ENCODE data around the gene TRAPPC2L.

Gene TRAPPC2L

GRCh38 chr16:88861359-88861758 is 4.4 kb downstream of the TRAPPC2L start:
- DNase-seq, result no peak

- no peak for DNase-seq
Measured at GRCh38 chr16:88862968-88863367, 6.0 kb downstream of the TRAPPC2L start.

GRCh38 chr16:88863426-88863825 is 6.5 kb downstream of the TRAPPC2L start:
- DNase-seq, result no peak

GRCh38 chr16:88864099-88864498 is 7.2 kb downstream of the TRAPPC2L start:
- no peak for DNase-seq

GRCh38 chr16:88864521-88864920 is 7.6 kb downstream of the TRAPPC2L start:
- DNase-seq, result no peak

GRCh38 chr16:88865310-88865709 is 8.4 kb downstream of the TRAPPC2L start:
- DNase-seq, result no peak

GRCh38 chr16:88865742-88866141 is 8.8 kb downstream of the TRAPPC2L start:
- DNase-seq, result no peak

- DNase-seq, result no peak
Measured at GRCh38 chr16:88866151-88866920, 9.4 kb downstream of the TRAPPC2L start, which contains the start of gene PABPN1L. Gene PABPN1L, minus strand, starts transcription at chr16:88866660. Its CDS starts 54 bp downstream, at chr16:88866606.

GRCh38 chr16:88867581-88868246 is 10.8 kb downstream of the TRAPPC2L start:
- no peak for DNase-seq

GRCh38 chr16:88868974-88869672 is 12.2 kb downstream of the TRAPPC2L start:
- DNase-seq, result no peak

GRCh38 chr16:88869673-88869980 is 12.7 kb downstream of the TRAPPC2L start:
- DNase-seq, result no peak

- peak; percentile 13 to 40 (median 28) for DNase-seq
Measured at GRCh38 chr16:88870608-88871348, 13.9 kb downstream of the TRAPPC2L start.

GRCh38 chr16:88871349-88871702 is 14.4 kb downstream of the TRAPPC2L start:
- DNase-seq, result no peak

GRCh38 chr16:88871730-88872416 is 14.9 kb downstream of the TRAPPC2L start:
- DNase-seq, result no peak

GRCh38 chr16:88872650-88873331 is 15.9 kb downstream of the TRAPPC2L start:
- no peak for DNase-seq

GRCh38 chr16:88874938-88875599 is 18.1 kb downstream of the TRAPPC2L start:
- no peak for DNase-seq

- no peak for DNase-seq
Measured at GRCh38 chr16:88875703-88876234, 18.8 kb downstream of the TRAPPC2L start.

GRCh38 chr16:88876942-88877526 is 20.1 kb downstream of the TRAPPC2L start:
- DNase-seq, result no peak

- no peak for DNase-seq
Measured at GRCh38 chr16:88877564-88878289, 20.8 kb downstream of the TRAPPC2L start.

GRCh38 chr16:88878356-88878755 is 21.4 kb downstream of the TRAPPC2L start:
- no peak for DNase-seq

Measured in suppressor macrophage (primary cell).